Right atrium auricular region (tissue), 2 donors: ENCODE data around the gene MCF2L2. TPM values are rescaled to one million over a fixed set of nuclear protein-coding genes. Genes with fewer than 3 reads are reported as not detected.
"Not testable (repeated sequence)": the region's sequence is repeated elsewhere in the genome, so short reads cannot be mapped to it uniquely, and the experiment has no call there.

Experiments
- DNase-seq: peaks from one replicate; pipeline ENCODE4 v3.0.0-alpha.2; 2019; ENCODE audit warnings: low spot score
- H3K27ac ChIP-seq, 2 donors: fragments of 200-600 bp; sonication (generic); 1 replicate in 1 of 2; 2 replicates in 1 of 2; pipeline ENCODE4 v1.5.1; 2016 to 2019
- H3K27me3 ChIP-seq, 2 donors: fragments of 200-600 bp; sonication (generic); one replicate each; pipeline versions ENCODE4 v1.5.1 to v1.6.0; 2017 to 2019
- H3K36me3 ChIP-seq: fragments of 200-600 bp; sonication (generic); one replicate; pipeline ENCODE4 v1.5.1; 2016
- H3K4me1 ChIP-seq, 2 donors: fragments of 200-600 bp; sonication (generic); one replicate each; pipeline versions ENCODE4 v1.5.1 to v1.6.0; 2017 to 2019
- H3K4me3 ChIP-seq, 2 donors: fragments of 200-600 bp; sonication (generic); 1 replicate in 1 of 2; 2 replicates in 1 of 2; pipeline ENCODE4 v1.5.1; 2017 to 2019; ENCODE audit warnings: mild to moderate bottlenecking in 1 of 2, moderate library complexity in 1 of 2
- H3K9me3 ChIP-seq, 2 donors: fragments of 200-600 bp; sonication (generic); one replicate each; pipeline ENCODE4 v1.5.1; 2019
- total RNA-seq, 2 donors: library from RNA; depleted of rRNA; stranded (reverse); fragments of >200 nt; gene quantifications; one replicate each; pipeline ENCODE4 v1.1.0, GENCODE V29; 2016
- TF ChIP-seq, protein P1 (sequence below), 2 donors: fragments of 200-600 bp; sonication (generic); IDR thresholded peaks; one replicate each; pipeline ENCODE4 v1.5.1; 2019; ENCODE audit warnings: antibody characterized with exemption in 2 of 2

Gene MCF2L2
- total RNA-seq, 2 donors from 2014 or later, result 0.08 TPM; not detected in 1

DNA sequence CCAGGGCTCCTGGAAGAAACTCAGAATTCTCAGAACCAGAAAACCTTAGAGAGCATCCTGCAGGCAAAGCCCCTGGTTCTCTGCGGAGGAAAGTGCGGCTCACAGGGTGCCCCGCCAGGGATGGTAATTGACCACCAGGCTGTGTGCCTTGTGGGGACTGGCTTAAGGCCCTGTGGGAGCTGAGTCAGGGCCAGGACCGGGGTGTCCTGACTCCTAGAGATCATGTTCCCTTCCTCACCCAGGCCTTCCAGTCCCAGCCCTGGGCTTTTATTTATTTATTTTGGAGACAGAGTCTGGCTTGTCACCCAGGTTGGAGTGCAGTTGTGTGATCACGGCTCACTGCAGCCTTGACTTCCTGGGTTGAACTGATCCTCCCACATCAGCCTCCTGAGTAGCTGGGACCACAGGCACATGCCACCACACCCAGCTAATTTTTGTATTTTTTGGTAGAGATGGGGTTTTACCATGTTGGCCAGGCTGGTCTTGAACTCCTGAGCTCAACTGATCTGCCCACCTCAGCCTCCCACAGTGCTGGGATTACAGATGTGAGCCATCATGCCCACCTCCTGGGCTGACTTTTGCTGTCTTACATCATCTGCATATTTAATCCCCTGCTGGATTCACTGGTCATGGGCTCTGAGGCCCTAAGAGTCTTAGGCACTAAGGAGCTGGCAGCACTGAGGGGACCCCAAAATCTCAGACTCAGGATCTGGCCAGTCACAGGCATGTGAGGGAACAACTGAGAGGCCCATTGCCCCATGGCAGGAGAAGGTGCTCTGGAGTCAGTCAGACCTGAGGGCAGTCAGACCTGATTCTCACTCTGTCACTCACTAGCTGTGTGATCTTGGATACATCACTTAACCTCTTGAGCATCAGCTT is 245.4 kb downstream of the MCF2L2 start:
- DNase-seq, result peak; percentile 52
- TF ChIP-seq, protein P1, sequence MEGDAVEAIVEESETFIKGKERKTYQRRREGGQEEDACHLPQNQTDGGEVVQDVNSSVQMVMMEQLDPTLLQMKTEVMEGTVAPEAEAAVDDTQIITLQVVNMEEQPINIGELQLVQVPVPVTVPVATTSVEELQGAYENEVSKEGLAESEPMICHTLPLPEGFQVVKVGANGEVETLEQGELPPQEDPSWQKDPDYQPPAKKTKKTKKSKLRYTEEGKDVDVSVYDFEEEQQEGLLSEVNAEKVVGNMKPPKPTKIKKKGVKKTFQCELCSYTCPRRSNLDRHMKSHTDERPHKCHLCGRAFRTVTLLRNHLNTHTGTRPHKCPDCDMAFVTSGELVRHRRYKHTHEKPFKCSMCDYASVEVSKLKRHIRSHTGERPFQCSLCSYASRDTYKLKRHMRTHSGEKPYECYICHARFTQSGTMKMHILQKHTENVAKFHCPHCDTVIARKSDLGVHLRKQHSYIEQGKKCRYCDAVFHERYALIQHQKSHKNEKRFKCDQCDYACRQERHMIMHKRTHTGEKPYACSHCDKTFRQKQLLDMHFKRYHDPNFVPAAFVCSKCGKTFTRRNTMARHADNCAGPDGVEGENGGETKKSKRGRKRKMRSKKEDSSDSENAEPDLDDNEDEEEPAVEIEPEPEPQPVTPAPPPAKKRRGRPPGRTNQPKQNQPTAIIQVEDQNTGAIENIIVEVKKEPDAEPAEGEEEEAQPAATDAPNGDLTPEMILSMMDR (IDR thresholded peaks at IDR 0.05), result no peak
- H3K27me3 ChIP-seq, result no peaks in the 10 kb centered on the region
- peaks cover 0 to 19% of the 10 kb centered on the region in 2 donors for H3K4me1 ChIP-seq
- no peaks in the 10 kb centered on the region for H3K36me3 ChIP-seq
- H3K4me3 ChIP-seq, result no peak overlapping the region
- no peak overlapping the region for H3K27ac ChIP-seq
- no peaks in the 10 kb centered on the region for H3K9me3 ChIP-seq

DNA sequence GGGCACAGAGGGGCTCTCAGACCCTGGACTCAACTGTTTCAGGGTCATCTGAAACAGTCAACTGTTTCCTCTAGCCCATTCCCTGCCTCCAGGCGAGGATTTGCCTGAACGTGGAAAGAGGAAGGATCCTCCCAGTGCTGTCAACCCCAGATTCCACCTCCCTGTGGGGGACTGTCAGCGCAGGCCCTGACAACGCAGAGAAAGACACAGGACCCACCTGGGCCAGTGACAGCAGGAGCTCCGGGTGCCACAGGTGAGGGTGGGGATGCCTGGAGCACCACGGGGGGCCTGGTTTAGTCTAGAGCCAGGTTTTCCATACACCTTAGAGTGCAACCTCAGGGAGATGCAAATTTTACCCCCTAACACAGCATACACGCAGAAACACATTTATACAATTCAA is 246.3 kb downstream of the MCF2L2 start:
- Histone ChIP-seq H3K27ac (no peak overlapping the region), H3K36me3 (no peaks in the 10 kb centered on the region), H3K4me3 (no peak overlapping the region), H3K27me3 (no peaks in the 10 kb centered on the region), H3K4me1 (peaks cover 0 to 19% of the 10 kb centered on the region in 2 donors), H3K9me3 (no peaks in the 10 kb centered on the region)
- TF ChIP-seq, protein P1 (IDR thresholded peaks at IDR 0.05), result no peak
- DNase-seq, result no peak

DNA sequence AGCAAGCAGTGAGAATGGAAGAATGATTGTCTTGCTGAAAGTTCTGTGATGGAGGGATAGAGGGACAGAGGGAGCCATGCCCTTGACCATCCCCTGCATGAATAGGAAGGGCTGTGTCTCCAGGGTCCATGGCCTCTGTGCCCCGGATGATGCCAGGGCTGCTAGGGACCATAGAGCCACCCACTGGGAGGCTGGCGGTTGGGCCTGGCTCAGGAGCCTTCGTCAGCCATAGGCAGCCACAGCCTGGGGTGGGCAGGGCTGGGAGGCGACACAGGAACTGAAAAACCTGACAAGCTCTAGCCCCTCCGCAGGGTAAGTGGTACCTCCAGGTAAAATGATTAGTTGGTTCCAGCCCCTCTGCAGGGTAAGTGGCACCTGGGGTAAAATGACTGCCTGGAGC is 246.8 kb downstream of the MCF2L2 start:
- peaks cover 0 to 19% of the 10 kb centered on the region in 2 donors for H3K4me1 ChIP-seq
- no peak overlapping the region for H3K4me3 ChIP-seq
- no peaks in the 10 kb centered on the region for H3K9me3 ChIP-seq
- H3K27ac ChIP-seq, result no peak overlapping the region
- TF ChIP-seq, protein P1 (IDR thresholded peaks at IDR 0.05), result no peak
- no peaks in the 10 kb centered on the region for H3K27me3 ChIP-seq
- no peak for DNase-seq
- no peaks in the 10 kb centered on the region for H3K36me3 ChIP-seq

DNA sequence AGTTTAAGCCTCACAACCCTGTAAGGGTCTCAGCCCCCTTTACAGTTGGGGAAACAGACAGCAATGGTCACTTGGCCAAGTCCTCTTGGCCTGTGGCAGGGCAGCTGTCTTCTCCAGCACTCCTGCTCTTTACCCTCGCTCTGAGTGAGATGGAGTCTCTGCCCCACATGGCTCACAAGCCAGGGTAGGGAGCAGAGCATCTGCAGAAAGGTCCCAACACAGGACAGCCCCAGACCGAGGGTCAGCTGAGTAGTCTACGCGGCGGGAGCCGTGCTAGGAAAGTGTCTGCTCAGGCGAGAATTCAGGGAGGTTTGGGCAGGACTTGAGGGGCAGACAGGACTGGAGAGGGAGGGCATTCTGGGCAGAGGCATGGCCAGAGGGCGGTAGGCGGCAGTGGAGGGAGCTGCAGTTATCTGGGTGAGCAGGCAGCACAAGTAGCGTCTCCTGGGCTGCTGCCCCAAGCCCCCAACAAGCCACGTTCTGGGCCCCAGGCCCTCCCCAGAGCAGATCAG is 247.6 kb downstream of the MCF2L2 start:
- Histone ChIP-seq H3K36me3 (no peaks in the 10 kb centered on the region), H3K27me3 (no peaks in the 10 kb centered on the region), H3K9me3 (no peaks in the 10 kb centered on the region), H3K4me1 (peaks cover 0 to 19% of the 10 kb centered on the region in 2 donors), H3K27ac (no peak overlapping the region), H3K4me3 (no peak overlapping the region)
- TF ChIP-seq, protein P1 (IDR thresholded peaks at IDR 0.05), result no peak
- peak; percentile 50 for DNase-seq

DNA sequence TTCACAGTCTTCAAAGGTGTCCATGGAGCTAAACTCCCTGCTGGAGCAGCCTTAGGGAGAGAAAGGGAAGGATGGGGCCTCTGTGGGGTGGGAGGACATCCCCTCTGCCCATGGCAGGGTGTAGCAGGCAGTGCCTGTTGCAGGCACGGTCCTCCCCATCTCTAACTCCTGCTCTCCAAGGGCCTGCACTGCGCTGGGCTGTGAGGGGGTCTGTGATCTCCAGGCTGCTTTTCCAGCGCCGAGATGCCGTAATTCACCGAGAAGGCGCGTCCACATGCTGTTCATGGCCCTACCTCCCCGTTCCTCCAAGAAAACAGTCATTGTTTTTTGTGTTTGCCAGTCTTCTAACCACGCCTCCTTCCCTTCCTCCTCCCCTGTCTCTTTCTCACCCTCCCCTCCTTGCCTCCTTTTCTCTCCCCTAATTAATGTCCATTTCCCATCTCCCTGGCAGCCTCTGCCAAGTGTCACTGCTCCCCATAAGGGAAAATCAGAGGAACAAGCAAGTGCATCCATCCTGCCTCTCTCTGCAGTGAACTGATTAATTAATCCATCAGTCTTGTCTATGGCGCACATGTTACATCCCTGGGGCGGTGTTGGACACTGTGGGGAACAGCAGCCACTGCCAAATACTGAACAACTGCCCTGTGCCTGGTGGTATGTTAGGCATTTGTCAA is 248.2 kb downstream of the MCF2L2 start:
- peak; percentile 46 for DNase-seq
- no peaks in the 10 kb centered on the region for H3K27me3 ChIP-seq
- peaks cover 0 to 19% of the 10 kb centered on the region in 2 donors for H3K4me1 ChIP-seq
- no peaks in the 10 kb centered on the region for H3K36me3 ChIP-seq
- no peaks in the 10 kb centered on the region for H3K9me3 ChIP-seq
- no peak overlapping the region for H3K4me3 ChIP-seq
- H3K27ac ChIP-seq, result no peak overlapping the region
- TF ChIP-seq, protein P1 (IDR thresholded peaks at IDR 0.05), result no peak

DNA sequence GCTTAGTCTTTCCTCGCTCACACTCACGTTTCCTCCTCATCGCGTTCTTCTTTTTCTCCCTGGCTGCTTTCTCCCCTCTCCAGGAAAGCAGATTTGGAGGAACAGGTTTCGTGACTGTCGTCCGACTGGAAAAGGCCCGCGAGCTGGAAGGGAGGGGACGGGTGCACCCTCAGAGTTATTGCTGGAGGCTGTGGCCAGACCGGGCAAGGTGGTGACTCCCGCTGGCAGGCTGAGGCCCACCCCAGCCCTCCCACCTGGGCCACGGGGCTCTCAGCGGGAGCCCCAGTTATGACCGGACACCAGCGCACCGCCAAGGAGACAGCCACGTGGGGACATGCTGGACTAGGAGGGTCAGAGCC is 248.9 kb downstream of the MCF2L2 start:
- peaks cover 0 to 19% of the 10 kb centered on the region in 2 donors for H3K4me1 ChIP-seq
- H3K36me3 ChIP-seq, DNase-seq, H3K9me3 ChIP-seq, H3K27me3 ChIP-seq, H3K27ac ChIP-seq: not testable (repeated sequence)
- H3K4me3 ChIP-seq, result peak overlapping the region in 1 of 2 donors; percentile 51
